Sigmoid colon (tissue), 7 donors: ENCODE data around the gene SEL1L. TPM values are rescaled to one million over a fixed set of nuclear protein-coding genes. Genes with fewer than 3 reads are reported as not detected.
A peak's percentile ranks its signal among the peaks of the same experiment; 100 is the strongest.
"Not testable (repeated sequence)": the region's sequence is repeated elsewhere in the genome, so short reads cannot be mapped to it uniquely, and the experiment has no call there.

ENCODE experiments used
- DNase-seq: peaks from one replicate; pipeline ENCODE4 v3.0.0-alpha.2; 2019
- H3K27ac ChIP-seq, 4 donors: fragments of 200-600 bp; sonication (generic); one replicate each; pipeline ENCODE4 v1.5.1; 2016 to 2019; ENCODE audit warnings: mild to moderate bottlenecking in 1 of 4
- H3K27me3 ChIP-seq, 3 donors: fragments of 200-600 bp; sonication (generic); one replicate each; pipeline ENCODE4 v1.5.1; 2019; ENCODE audit warnings: mild to moderate bottlenecking in 1 of 3
- H3K36me3 ChIP-seq, 4 donors: fragments of 200-600 bp; sonication (generic); one replicate each; pipeline ENCODE4 v1.5.1; 2016 to 2019
- H3K4me1 ChIP-seq, 4 donors: fragments of 200-600 bp; sonication (generic); one replicate each; pipeline ENCODE4 v1.5.1; 2017 to 2019
- H3K4me3 ChIP-seq, 4 donors: fragments of 200-600 bp; sonication (generic); one replicate each; pipeline ENCODE4 v1.5.1; 2017 to 2019; ENCODE audit warnings: mild to moderate bottlenecking in 2 of 4, moderate library complexity in 1 of 4
- H3K9me3 ChIP-seq, 4 donors: fragments of 200-600 bp in 3 of 4; sonication (generic) in 3 of 4; one replicate each; pipeline versions ENCODE4 v1.5.1 to v1.6.1; 2013 to 2019
- EP300 ChIP-seq, 4 donors: sonication (generic); formaldehyde crosslinking; IDR thresholded peaks; one replicate each; pipeline ENCODE4 v1.6.1; 2017; ENCODE audit warnings: antibody characterized with exemption in 4 of 4
- POLR2A ChIP-seq, 2 donors: fragments of 450-650 bp; IDR thresholded peaks; one replicate each; pipeline ENCODE4 v1.6.1; 2016; ENCODE audit warnings: antibody characterized with exemption in 2 of 2, mild to moderate bottlenecking in 2 of 2, moderate library complexity in 2 of 2
- POLR2AphosphoS5 ChIP-seq, 4 donors: sonication (generic); formaldehyde crosslinking; IDR thresholded peaks; one replicate each; pipeline ENCODE4 v1.6.1; 2017; ENCODE audit warnings: antibody characterized with exemption in 4 of 4
- WGBS, 2 donors: extraction: QIAGEN DNeasy Blood & Tissue Kit; methylation state at CpG; one replicate each; pipeline ENCODE4 v1.1.7; 2013; 5-methylcytosine and 5-hydroxymethylcytosine counted together
- intact Hi-C: fragments of 100-400 bp; cut with DNase I; formaldehyde crosslinking; loops from one replicate; pipeline ENCODE4 v1.15.1; 2023
- polyA plus RNA-seq, 3 donors: library from polyadenylated mRNA; stranded (reverse); fragments of 200-250 nt; gene quantifications; one replicate each; pipeline ENCODE4 v1.2.3, GENCODE V29; 2013
- total RNA-seq, 4 donors: library from RNA; depleted of rRNA; stranded (reverse); fragments of >200 nt; gene quantifications; one replicate each; pipeline ENCODE4 v1.1.0, GENCODE V29; 2016
- TF ChIP-seq, protein P1 (sequence below), 4 experiments: fragments of 450-650 bp in 3 of 4; fragments of 200-600 bp in 1 of 4; IDR thresholded peaks; one replicate each; pipeline ENCODE4 v1.5.1; 2016 to 2019; ENCODE audit warnings: antibody characterized with exemption in 4 of 4, mild to moderate bottlenecking in 3 of 4, moderate library complexity in 2 of 4
- donor health status: healthy with polysubstance abuse.
- donor health status: Bipolar disorder and iron deficiency.
- donor health status: healthy.

SEL1L gene
- total and polyA plus RNA-seq, 7 donors = 4.2 to 74.8 (median 52.0) TPM

DNA sequence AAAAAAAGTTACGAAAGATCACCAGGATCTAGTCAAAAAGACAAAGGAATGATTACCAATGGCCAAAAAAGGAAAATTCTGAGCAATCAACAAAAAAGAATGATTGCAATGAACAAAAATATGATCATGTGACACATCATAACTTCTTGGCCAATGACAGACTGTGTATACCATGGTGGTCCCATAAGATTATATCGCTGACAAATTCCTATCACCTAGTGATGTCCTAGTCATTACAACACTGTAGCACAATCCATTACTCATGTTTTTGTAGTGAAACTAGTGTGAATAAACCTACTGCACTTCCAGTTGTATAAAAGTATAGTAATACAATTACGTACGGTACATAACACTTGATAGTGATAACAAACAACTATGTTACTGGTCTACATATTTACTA, 12.3 kb downstream of the SEL1L start:
- peaks cover 0 to 40% (median 37%) of the 10 kb centered on the region in 4 donors for H3K4me1 ChIP-seq
- no peak overlapping the region for H3K27ac ChIP-seq
- peaks cover 0 to 43% (median 6%) of the 10 kb centered on the region in 4 donors for H3K36me3 ChIP-seq
- WGBS, 2 donors = 96 to 98% methylated on average over 4 of the region's 4 CpGs
- intact Hi-C loops = no loop called here
- no peak overlapping the region for H3K4me3 ChIP-seq
- no peak for TF ChIP-seq EP300 (IDR thresholded peaks at IDR 0.05)
- TF ChIP-seq, protein P1, sequence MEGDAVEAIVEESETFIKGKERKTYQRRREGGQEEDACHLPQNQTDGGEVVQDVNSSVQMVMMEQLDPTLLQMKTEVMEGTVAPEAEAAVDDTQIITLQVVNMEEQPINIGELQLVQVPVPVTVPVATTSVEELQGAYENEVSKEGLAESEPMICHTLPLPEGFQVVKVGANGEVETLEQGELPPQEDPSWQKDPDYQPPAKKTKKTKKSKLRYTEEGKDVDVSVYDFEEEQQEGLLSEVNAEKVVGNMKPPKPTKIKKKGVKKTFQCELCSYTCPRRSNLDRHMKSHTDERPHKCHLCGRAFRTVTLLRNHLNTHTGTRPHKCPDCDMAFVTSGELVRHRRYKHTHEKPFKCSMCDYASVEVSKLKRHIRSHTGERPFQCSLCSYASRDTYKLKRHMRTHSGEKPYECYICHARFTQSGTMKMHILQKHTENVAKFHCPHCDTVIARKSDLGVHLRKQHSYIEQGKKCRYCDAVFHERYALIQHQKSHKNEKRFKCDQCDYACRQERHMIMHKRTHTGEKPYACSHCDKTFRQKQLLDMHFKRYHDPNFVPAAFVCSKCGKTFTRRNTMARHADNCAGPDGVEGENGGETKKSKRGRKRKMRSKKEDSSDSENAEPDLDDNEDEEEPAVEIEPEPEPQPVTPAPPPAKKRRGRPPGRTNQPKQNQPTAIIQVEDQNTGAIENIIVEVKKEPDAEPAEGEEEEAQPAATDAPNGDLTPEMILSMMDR (IDR thresholded peaks at IDR 0.05) = no peak
- no peak for TF ChIP-seq POLR2A (IDR thresholded peaks at IDR 0.05)
- no peak for TF ChIP-seq POLR2AphosphoS5 (IDR thresholded peaks at IDR 0.05)
- no peak for DNase-seq
- H3K9me3 ChIP-seq = no peaks in the 10 kb centered on the region
- no peaks in the 10 kb centered on the region for H3K27me3 ChIP-seq

DNA sequence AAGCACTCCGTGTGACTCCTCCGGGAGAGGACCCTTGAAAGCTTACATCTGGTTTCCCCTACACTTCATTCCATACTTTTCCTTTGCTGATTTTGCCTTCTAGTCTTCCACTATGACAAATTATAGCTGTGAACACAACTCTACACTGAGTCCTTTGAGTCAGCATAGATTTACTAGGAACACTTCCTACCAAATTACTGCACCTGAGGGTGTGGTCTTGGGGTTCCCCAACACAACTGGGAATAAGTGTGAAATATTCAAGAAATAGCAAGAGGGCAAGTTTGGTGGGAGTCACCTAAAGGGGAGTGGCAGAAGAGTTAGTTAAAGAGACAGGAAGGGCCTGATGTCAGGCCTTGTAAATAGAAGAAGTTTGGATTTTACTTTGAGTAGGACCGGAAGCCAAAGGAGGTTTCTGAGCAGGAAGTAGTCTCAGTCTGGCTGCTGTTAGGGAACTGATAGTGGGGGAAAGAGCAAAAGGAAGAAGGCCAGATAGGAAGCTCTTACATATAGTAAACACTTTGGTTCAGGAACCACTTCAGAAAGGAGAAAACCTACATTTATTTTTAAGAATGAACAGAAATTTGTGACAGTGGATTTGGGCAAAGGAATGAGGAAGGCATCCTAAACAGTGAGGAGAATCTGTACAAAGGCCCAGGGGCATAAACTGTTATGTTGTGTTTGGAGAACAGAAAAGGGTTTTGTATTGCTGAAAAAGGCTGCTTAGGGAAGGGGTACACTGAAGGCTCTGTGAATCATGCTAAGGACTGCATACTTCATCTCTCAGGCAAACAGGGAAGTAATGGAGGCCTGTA, 14.2 kb downstream of the SEL1L start:
- TF ChIP-seq, protein P1 (IDR thresholded peaks at IDR 0.05) = no peak
- TF ChIP-seq POLR2A (IDR thresholded peaks at IDR 0.05) = no peak
- no peak for TF ChIP-seq POLR2AphosphoS5 (IDR thresholded peaks at IDR 0.05)
- TF ChIP-seq EP300 (IDR thresholded peaks at IDR 0.05) = no peak
- H3K4me1 ChIP-seq = peaks cover 0 to 52% (median 45%) of the 10 kb centered on the region in 4 donors
- WGBS, 2 donors = 48 to 58% methylated on average over 3 of the region's 3 CpGs
- H3K4me3 ChIP-seq = no peak overlapping the region
- H3K9me3 ChIP-seq = no peaks in the 10 kb centered on the region
- H3K27ac ChIP-seq = peak overlapping the region; percentile 77 to 87 (median 80)
- no peaks in the 10 kb centered on the region for H3K27me3 ChIP-seq
- no peak for DNase-seq
- peaks cover 0 to 25% (median 6%) of the 10 kb centered on the region in 4 donors for H3K36me3 ChIP-seq
- intact Hi-C loops = no loop called here

DNA sequence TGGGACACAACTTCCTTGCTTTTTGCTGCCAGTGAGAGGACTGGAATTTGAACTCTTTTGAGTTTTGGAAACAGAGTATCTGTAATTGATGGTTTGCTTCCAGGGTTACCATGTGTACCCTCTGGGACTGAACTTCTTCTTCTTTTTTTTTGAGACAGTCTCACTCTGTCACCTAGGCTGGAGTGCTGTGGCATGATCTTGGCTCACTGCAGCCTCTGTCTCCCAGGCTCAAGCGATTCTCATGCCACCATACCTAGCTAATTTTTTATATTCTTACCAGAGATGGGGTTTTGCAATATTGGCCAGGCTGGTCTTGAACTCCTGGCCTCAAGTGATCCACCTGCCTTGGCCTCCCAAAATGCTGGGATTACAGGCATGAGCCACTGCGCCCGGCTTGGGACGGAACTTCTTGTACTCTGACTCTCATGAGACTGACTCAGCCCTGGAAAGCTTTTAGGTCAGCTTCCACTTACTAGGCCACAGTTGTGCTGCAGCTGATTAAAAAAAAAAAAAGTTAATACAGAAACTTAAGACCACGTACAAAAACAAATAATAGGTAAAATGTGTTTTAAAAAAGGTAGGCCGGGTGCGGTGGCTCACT, 15.8 kb downstream of the SEL1L start:
- WGBS, 2 donors = 79 to 80% methylated on average over 7 of the region's 7 CpGs
- Histone ChIP-seq H3K27ac (peak overlapping the region; percentile 77 to 87 (median 80)), H3K9me3 (no peaks in the 10 kb centered on the region), H3K36me3 (peaks cover 0 to 25% (median 5%) of the 10 kb centered on the region in 4 donors), H3K27me3 (no peaks in the 10 kb centered on the region), H3K4me1 (peaks cover 0 to 52% (median 44%) of the 10 kb centered on the region in 4 donors), H3K4me3 (no peak overlapping the region)
- intact Hi-C loops = no loop called here
- DNase-seq = peak; percentile 90
- TF ChIP-seq, protein P1 (IDR thresholded peaks at IDR 0.05) = no peak
- TF ChIP-seq POLR2AphosphoS5 (IDR thresholded peaks at IDR 0.05) (peak in 3 of 4 donors; percentile 26 to 76 (median 52)), POLR2A (IDR thresholded peaks at IDR 0.05) (no peak), EP300 (IDR thresholded peaks at IDR 0.05) (peak in 3 of 4 donors; percentile 16 to 77 (median 70))

DNA sequence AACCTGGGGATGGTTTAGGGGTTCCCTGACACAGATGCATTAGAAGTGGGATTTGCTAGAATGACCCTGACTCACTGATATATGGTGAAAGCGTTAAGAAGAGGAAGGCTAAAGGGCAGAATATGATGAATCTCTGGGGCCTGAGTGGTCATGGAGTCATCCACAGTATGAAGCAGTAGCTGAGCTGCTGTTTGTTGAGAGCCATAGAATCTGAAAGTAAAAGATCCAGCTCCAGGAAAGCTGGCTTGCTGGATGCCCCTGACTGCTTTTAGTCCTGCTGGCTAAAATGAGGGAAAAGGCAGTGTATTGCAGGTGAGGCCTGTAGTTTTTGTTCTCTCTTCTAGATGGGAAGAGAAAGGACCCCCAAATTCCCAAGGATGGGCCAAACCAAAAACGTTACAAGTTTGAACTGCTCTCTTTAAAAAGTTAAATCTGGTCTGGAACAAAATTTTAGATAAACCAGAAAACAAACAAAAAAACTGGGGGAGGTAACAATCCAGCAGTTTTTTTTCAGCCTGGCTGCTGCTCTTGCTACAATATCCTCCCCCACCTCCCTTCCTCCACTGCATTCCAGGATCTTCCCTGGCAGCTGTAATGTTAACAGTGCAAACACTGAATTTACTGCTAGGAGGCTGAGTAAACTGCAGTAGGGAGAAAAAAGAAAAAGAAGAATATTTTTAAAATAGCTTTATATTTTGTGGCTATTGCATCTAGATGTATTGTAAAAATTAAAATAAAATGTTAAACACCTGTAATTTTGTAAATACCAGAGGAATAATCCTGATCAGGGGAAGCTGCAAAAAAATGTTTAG, 16.5 kb downstream of the SEL1L start:
- Histone ChIP-seq H3K36me3 (peaks cover 0 to 20% (median 2%) of the 10 kb centered on the region in 4 donors), H3K9me3 (no peaks in the 10 kb centered on the region), H3K27me3 (no peaks in the 10 kb centered on the region), H3K27ac (peak overlapping the region; percentile 77 to 87 (median 80)), H3K4me1 (peaks cover 0 to 52% (median 43%) of the 10 kb centered on the region in 4 donors), H3K4me3 (no peak overlapping the region)
- DNase-seq = peak; percentile 74
- WGBS, 2 donors = 41 to 57% methylated on average over 2 of the region's 2 CpGs
- intact Hi-C loops = no loop called here
- peak in 3 of 4 donors; percentile 61 to 68 (median 62) for TF ChIP-seq POLR2AphosphoS5 (IDR thresholded peaks at IDR 0.05)
- TF ChIP-seq, protein P1 (IDR thresholded peaks at IDR 0.05) = no peak
- TF ChIP-seq POLR2A (IDR thresholded peaks at IDR 0.05) = no peak
- peak in 1 of 4 donors; percentile 24 for TF ChIP-seq EP300 (IDR thresholded peaks at IDR 0.05)

DNA sequence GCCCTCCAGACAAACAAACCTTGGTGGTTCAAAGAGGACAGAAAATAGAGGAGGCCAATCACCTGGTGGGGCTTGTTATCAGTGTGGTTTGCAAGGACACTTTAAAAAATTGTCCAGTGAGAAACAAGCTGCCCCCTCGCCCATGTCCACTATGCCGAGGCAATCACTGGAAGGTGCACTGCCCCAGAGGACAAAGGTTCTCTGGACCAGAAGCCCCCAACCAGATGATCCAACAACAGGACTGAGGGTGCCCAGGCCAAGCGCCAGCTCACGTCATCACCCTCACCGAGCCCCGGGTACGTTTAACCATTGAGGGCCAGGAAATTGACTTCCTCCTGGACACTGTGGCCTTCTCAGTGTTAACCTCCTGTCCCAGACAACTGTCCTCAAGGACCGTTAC, 17.7 kb downstream of the SEL1L start:
- Histone ChIP-seq H3K27ac (peak overlapping the region in 2 of 4 donors; percentile 77 to 87), H3K4me1 (peaks cover 0 to 62% (median 52%) of the 10 kb centered on the region in 4 donors), H3K36me3 (peaks cover 0 to 18% (median 2%) of the 10 kb centered on the region in 4 donors)
- H3K9me3 ChIP-seq, DNase-seq, H3K4me3 ChIP-seq, H3K27me3 ChIP-seq, intact Hi-C loops: not testable (repeated sequence)
- 93 to 94% methylated on average over 8 of the region's 8 CpGs for WGBS, 2 donors

DNA sequence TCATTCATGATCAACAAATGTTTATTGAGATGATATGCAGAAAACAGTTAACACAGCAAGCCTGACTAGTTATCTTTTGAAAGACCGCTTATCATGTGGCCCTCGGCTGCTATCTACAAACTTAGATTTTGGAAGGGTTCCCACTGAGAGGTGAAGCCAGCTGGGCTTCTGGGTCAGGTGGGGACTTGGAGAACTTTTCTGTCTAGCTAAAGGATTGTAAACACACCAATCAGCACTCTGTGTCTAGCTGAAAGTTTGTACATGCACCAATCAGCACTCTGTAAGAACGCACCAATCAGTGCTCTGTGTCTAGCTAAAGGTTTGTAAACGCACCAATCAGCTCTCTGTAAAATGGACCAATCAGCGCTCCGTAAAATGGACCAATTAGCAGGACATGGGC, 20.8 kb downstream of the SEL1L start:
- H3K27ac ChIP-seq, DNase-seq, H3K9me3 ChIP-seq, H3K4me3 ChIP-seq, intact Hi-C loops, H3K27me3 ChIP-seq: not testable (repeated sequence)
- WGBS, 2 donors = 87 to 95% methylated on average over 6 of the region's 6 CpGs
- Histone ChIP-seq H3K4me1 (peaks cover 0 to 59% (median 49%) of the 10 kb centered on the region in 4 donors), H3K36me3 (peaks cover 0 to 18% (median 2%) of the 10 kb centered on the region in 4 donors)
